Stimulated activated naive CD8-positive, alpha-beta T cell treated with anti-CD3 and anti-CD28 coated beads, Interleukin-15, Interleukin-2, amounts not matched to agents 100 ng/mL and 50 ng/mL, for 24 hours (primary cell): ENCODE data around the gene PHF2.
A peak's percentile ranks its signal among the peaks of the same experiment; 100 is the strongest.

Source experiments
- H3K27ac Mint-ChIP-seq: one replicate; pipeline ENCODE4 v1.8.0; 2021; ENCODE audit warnings: mild to moderate bottlenecking, mixed read lengths
- H3K27me3 Mint-ChIP-seq: one replicate; pipeline ENCODE4 v1.8.0; 2021; ENCODE audit warnings: mixed read lengths
- H3K36me3 Mint-ChIP-seq: one replicate; pipeline ENCODE4 v1.8.0; 2021; ENCODE audit warnings: low read depth, mixed read lengths
- H3K4me1 Mint-ChIP-seq: one replicate; pipeline ENCODE4 v1.8.0; 2021; ENCODE audit warnings: low read depth, mixed read lengths
- H3K4me3 Mint-ChIP-seq: one replicate; pipeline ENCODE4 v1.8.0; 2021; ENCODE audit warnings: mild to moderate bottlenecking, mixed read lengths
- H3K9me3 Mint-ChIP-seq: one replicate; pipeline ENCODE4 v1.8.0; 2021; ENCODE audit warnings: mixed read lengths

Gene PHF2

GRCh38 chr9:93598647-93599241 lies 22.4 kb downstream of the PHF2 start:
- Mint-ChIP-seq H3K4me3 (no peak overlapping the region), H3K36me3 (no peaks in the 10 kb centered on the region), H3K9me3 (no peaks in the 10 kb centered on the region), H3K4me1 (peaks cover 51% of the 10 kb centered on the region), H3K27me3 (no peaks in the 10 kb centered on the region), H3K27ac (no peak overlapping the region)

GRCh38 chr9:93599571-93600403 lies 23.4 kb downstream of the PHF2 start:
- Mint-ChIP-seq H3K27ac (peak overlapping the region; percentile 32), H3K4me3 (no peak overlapping the region), H3K9me3 (peaks cover 3% of the 10 kb centered on the region), H3K27me3 (no peaks in the 10 kb centered on the region), H3K4me1 (peaks cover 51% of the 10 kb centered on the region), H3K36me3 (peaks cover 3% of the 10 kb centered on the region)

DNA sequence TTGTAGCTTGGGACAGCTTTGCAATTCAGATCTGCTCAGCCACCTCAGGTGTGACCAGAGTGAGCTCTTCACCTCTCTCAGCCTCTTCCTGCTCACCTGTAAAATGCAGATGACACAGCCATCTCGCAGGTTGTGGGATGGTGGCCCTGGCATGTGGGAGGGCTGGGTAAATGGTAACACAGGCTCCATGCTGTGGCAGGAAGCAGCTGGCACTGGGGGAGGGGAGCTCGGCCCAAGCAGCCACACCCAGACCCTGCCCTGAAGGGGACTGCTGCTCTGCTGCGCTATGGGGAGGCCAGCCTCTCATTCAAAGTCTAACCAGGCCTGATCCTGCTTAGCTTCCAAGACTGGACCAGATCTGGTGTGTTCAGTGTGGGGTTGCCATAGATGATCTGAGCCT lies 24.1 kb downstream of the PHF2 start:
- Mint-ChIP-seq H3K27me3 (no peaks in the 10 kb centered on the region), H3K27ac (no peak overlapping the region), H3K4me1 (peaks cover 51% of the 10 kb centered on the region), H3K4me3 (no peak overlapping the region), H3K9me3 (peaks cover 6% of the 10 kb centered on the region), H3K36me3 (peaks cover 7% of the 10 kb centered on the region)

DNA sequence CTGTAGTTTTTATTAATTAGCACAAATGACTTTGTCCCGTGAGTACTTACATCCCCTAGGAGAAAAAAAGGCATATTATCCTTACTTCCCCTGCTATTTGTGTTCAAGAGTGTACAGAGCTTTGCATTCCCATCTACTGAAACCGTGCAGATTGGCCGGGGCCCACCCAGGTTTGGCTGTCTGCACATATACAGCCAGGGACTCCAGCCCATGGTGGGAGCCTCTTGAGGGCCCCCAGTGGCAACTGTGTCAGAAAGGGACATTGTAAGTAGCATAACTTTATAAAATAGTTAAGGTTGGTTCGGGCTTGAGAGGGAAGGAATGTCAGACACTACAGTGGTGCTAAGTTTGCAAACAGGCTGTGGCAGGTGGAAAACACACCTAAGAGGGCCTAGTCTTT lies 24.7 kb downstream of the PHF2 start:
- no peak overlapping the region for H3K4me3 Mint-ChIP-seq
- peaks cover 10% of the 10 kb centered on the region for H3K36me3 Mint-ChIP-seq
- peak overlapping the region; percentile 59 for H3K27ac Mint-ChIP-seq
- H3K4me1 Mint-ChIP-seq: peaks cover 47% of the 10 kb centered on the region
- H3K27me3 Mint-ChIP-seq: no peaks in the 10 kb centered on the region
- H3K9me3 Mint-ChIP-seq: peaks cover 7% of the 10 kb centered on the region

- Mint-ChIP-seq H3K4me1 (peaks cover 47% of the 10 kb centered on the region), H3K27me3 (no peaks in the 10 kb centered on the region), H3K9me3 (peaks cover 12% of the 10 kb centered on the region), H3K27ac (no peak overlapping the region), H3K4me3 (no peak overlapping the region), H3K36me3 (peaks cover 16% of the 10 kb centered on the region)
Measured at GRCh38 chr9:93601666-93602065, 25.3 kb downstream of the PHF2 start.

GRCh38 chr9:93603011-93603410 lies 26.6 kb downstream of the PHF2 start:
- H3K4me1 Mint-ChIP-seq: peaks cover 39% of the 10 kb centered on the region
- no peak overlapping the region for H3K4me3 Mint-ChIP-seq
- no peaks in the 10 kb centered on the region for H3K27me3 Mint-ChIP-seq
- H3K36me3 Mint-ChIP-seq: peaks cover 17% of the 10 kb centered on the region
- no peak overlapping the region for H3K27ac Mint-ChIP-seq
- peaks cover 12% of the 10 kb centered on the region for H3K9me3 Mint-ChIP-seq

GRCh38 chr9:93603906-93604326 lies 27.5 kb downstream of the PHF2 start:
- peaks cover 13% of the 10 kb centered on the region for H3K9me3 Mint-ChIP-seq
- no peak overlapping the region for H3K4me3 Mint-ChIP-seq
- H3K27ac Mint-ChIP-seq: no peak overlapping the region
- no peaks in the 10 kb centered on the region for H3K27me3 Mint-ChIP-seq
- H3K4me1 Mint-ChIP-seq: peaks cover 30% of the 10 kb centered on the region
- peaks cover 18% of the 10 kb centered on the region for H3K36me3 Mint-ChIP-seq

DNA sequence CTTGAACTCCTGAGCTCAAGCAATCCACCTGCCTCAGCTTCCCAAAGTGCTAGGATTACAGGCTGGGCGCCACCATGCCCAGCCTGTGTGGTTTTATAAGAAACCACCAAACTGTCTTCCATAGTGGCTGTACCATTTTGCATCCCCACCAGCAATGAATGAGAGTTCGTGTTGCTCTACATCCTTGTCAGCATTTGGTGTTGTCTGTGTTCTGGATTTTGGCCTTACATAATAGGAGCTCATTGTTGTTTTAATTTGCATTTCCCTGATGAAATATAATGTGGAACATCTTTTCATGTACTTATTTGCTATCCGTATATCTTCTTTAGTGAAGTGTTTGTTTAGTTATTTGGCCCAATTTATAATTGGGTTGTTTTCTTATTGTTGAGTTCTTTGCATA lies 29.8 kb downstream of the PHF2 start:
- Mint-ChIP-seq H3K36me3 (peaks cover 31% of the 10 kb centered on the region), H3K9me3 (peaks cover 25% of the 10 kb centered on the region)

GRCh38 chr9:93610206-93610605 lies 33.8 kb downstream of the PHF2 start:
- H3K27me3 Mint-ChIP-seq: no peaks in the 10 kb centered on the region
- peaks cover 15% of the 10 kb centered on the region for H3K4me1 Mint-ChIP-seq
- peaks cover 30% of the 10 kb centered on the region for H3K36me3 Mint-ChIP-seq
- H3K4me3 Mint-ChIP-seq: no peak overlapping the region
- no peak overlapping the region for H3K27ac Mint-ChIP-seq
- peaks cover 21% of the 10 kb centered on the region for H3K9me3 Mint-ChIP-seq

More for the DNA sequence above, 29.8 kb downstream of the PHF2 start:
- Mint-ChIP-seq H3K27me3 (no peaks in the 10 kb centered on the region), H3K4me1 (peaks cover 7% of the 10 kb centered on the region), H3K4me3 (no peak overlapping the region), H3K27ac (no peak overlapping the region)

- Mint-ChIP-seq H3K27me3 (no peaks in the 10 kb centered on the region), H3K4me3 (no peak overlapping the region), H3K9me3 (peaks cover 13% of the 10 kb centered on the region), H3K36me3 (peaks cover 17% of the 10 kb centered on the region), H3K4me1 (peaks cover 15% of the 10 kb centered on the region), H3K27ac (peak overlapping the region; percentile 63)
Measured at GRCh38 chr9:93612052-93612795, 35.8 kb downstream of the PHF2 start.

- H3K27ac Mint-ChIP-seq: no peak overlapping the region
- peaks cover 15% of the 10 kb centered on the region for H3K4me1 Mint-ChIP-seq
- H3K4me3 Mint-ChIP-seq: no peak overlapping the region
- peaks cover 17% of the 10 kb centered on the region for H3K36me3 Mint-ChIP-seq
- no peaks in the 10 kb centered on the region for H3K27me3 Mint-ChIP-seq
- H3K9me3 Mint-ChIP-seq: peaks cover 13% of the 10 kb centered on the region
Measured at GRCh38 chr9:93612796-93613154, 36.4 kb downstream of the PHF2 start.

GRCh38 chr9:93613174-93613573 lies 36.8 kb downstream of the PHF2 start:
- H3K27me3 Mint-ChIP-seq: no peaks in the 10 kb centered on the region
- H3K9me3 Mint-ChIP-seq: peaks cover 13% of the 10 kb centered on the region
- H3K4me3 Mint-ChIP-seq: no peak overlapping the region
- peaks cover 17% of the 10 kb centered on the region for H3K36me3 Mint-ChIP-seq
- no peak overlapping the region for H3K27ac Mint-ChIP-seq
- H3K4me1 Mint-ChIP-seq: peaks cover 15% of the 10 kb centered on the region

DNA sequence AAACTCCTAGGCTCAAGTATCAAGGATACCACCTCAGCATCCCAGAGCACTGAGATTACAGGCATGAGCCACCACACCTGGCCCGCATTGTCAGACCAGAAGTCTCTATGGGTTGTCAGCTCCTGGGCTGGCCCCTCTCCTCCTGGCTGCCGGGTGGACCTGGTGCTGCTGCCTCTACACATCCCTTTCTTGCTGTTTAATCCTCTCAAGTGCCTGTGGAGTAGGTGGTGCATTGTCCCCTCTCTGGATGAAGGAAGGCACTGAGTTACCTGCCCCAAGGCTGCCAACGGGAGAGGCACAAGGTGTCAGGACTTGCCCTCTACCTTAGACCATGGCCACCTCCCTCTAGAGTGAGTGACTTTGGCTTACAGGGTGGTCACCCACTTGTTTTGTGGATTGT lies 37.4 kb downstream of the PHF2 start:
- Mint-ChIP-seq H3K27ac (no peak overlapping the region), H3K4me1 (peaks cover 15% of the 10 kb centered on the region), H3K9me3 (peaks cover 13% of the 10 kb centered on the region), H3K4me3 (no peak overlapping the region), H3K36me3 (peaks cover 17% of the 10 kb centered on the region), H3K27me3 (no peaks in the 10 kb centered on the region)

DNA sequence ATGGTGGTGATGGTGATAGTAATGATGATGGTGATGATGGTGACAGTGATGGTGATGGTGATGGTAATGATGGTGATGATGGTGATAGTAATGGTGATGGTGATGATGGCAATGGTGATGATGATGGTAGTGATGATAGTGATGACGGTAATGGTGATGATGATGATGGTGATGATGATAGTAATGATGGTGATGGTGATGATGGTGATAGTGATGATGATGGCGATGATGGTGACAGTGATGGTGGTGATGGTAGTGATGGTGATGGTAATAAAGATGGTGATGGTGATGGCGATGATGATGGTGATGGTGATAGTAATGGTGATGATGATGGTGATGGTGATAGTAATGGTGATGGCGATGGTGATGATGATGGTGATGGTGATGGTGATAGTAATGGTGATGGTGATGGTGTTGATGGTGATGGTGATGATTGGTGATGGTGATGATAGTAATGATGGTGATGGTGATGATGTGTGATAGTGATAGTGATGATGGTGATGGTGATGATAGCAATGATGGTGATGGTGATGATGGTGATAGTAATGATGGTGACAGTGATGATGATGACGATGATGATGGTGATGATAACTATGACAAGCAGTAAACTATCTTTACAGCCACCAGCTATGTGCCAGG lies 38.6 kb downstream of the PHF2 start:
- peaks cover 15% of the 10 kb centered on the region for H3K4me1 Mint-ChIP-seq
- H3K9me3 Mint-ChIP-seq: peaks cover 5% of the 10 kb centered on the region

DNA sequence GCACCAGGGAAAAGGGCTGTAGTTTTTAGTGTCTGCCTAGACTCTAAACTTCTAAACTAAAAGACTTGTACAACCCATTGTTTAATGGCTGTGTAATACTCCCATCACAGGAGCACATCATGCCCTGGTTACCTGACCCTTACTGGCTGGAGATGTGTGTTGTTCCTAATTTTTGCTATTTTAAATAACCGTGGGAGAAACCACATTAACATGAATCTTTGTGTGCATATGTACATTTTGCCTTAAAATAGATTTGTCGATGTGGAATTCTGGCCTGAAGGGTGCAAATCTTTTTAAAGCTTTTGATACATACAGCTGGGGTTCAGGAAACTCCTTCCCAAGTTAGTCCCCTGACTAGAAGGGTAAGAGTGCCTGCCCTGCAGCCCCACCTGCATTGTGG lies 39.7 kb downstream of the PHF2 start:
- H3K36me3 Mint-ChIP-seq: peaks cover 3% of the 10 kb centered on the region
- H3K4me3 Mint-ChIP-seq: no peak overlapping the region
- H3K27me3 Mint-ChIP-seq: no peaks in the 10 kb centered on the region
- H3K9me3 Mint-ChIP-seq: no peaks in the 10 kb centered on the region
- no peak overlapping the region for H3K27ac Mint-ChIP-seq
- peaks cover 15% of the 10 kb centered on the region for H3K4me1 Mint-ChIP-seq

More for the DNA sequence above, 38.6 kb downstream of the PHF2 start:
- H3K27me3 Mint-ChIP-seq: no peaks in the 10 kb centered on the region
- peaks cover 9% of the 10 kb centered on the region for H3K36me3 Mint-ChIP-seq
- H3K4me3 Mint-ChIP-seq: no peak overlapping the region
- no peak overlapping the region for H3K27ac Mint-ChIP-seq
